ENCODE results near the gene LRCH1. TPM values are rescaled to one million over a fixed set of nuclear protein-coding genes. Genes with fewer than 3 reads are reported as not detected.
"Not testable (repeated sequence)": the region's sequence is repeated elsewhere in the genome, so short reads cannot be mapped to it uniquely, and the experiment has no call there.

LRCH1 gene
- total RNA-seq, 1 experiment from 2014 or later, result 8.7 TPM

GRCh38 chr13:46736541-46737310, 183.8 kb downstream of the LRCH1 start:
- DNase-seq (ENCODE audit: low read depth, low spot score), result no peak
- in situ Hi-C loops (cut with HindIII; ENCODE audit: low pct_unique_long_range_greater_than_20kb, low sequenced_read_pairs), result no loop called here

DNA sequence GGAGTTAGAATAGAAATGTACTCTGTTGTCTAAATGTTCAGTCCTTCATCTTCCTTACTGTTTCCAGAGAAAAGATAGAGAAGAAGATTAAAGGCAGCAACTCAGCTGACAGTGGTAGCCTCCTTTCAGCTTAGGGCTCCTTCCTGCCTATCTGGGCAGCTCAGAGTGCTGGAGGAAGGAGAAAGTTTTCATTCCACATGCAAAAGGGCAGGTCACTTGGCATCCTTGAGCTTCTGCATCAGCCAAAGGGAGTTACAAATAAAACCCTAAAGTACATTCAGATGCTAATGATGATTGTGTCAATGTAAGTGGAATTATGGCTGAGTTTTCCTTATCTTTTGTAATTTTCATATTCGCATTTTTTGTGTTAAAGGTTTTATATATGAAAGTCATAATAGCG, 185.1 kb downstream of the LRCH1 start:
- in situ Hi-C loops (cut with HindIII; ENCODE audit: low pct_unique_long_range_greater_than_20kb, low sequenced_read_pairs), result no loop called here
- DNase-seq (ENCODE audit: low read depth, low spot score), result no peak

- in situ Hi-C loops (cut with HindIII; ENCODE audit: low pct_unique_long_range_greater_than_20kb, low sequenced_read_pairs), result no loop called here
- DNase-seq (ENCODE audit: low read depth, low spot score), result no peak
Measured at GRCh38 chr13:46738766-46739165, 185.8 kb downstream of the LRCH1 start.

GRCh38 chr13:46739447-46740098, 186.6 kb downstream of the LRCH1 start:
- in situ Hi-C loops (cut with HindIII; ENCODE audit: low pct_unique_long_range_greater_than_20kb, low sequenced_read_pairs), result no loop called here

GRCh38 chr13:46743191-46743590, 190.2 kb downstream of the LRCH1 start:
- in situ Hi-C loops (cut with HindIII; ENCODE audit: low pct_unique_long_range_greater_than_20kb, low sequenced_read_pairs), result no loop called here
- DNase-seq (ENCODE audit: low read depth, low spot score), result no peak

More at GRCh38 chr13:46739447-46740098, 186.6 kb downstream of the LRCH1 start:
- DNase-seq (ENCODE audit: low read depth, low spot score), result no peak

GRCh38 chr13:46745062-46745461, 192.1 kb downstream of the LRCH1 start:
- in situ Hi-C loops (cut with HindIII; ENCODE audit: low pct_unique_long_range_greater_than_20kb, low sequenced_read_pairs), result no loop called here

GRCh38 chr13:46745706-46746105, 192.7 kb downstream of the LRCH1 start:
- in situ Hi-C loops (cut with HindIII; ENCODE audit: low pct_unique_long_range_greater_than_20kb, low sequenced_read_pairs), result no loop called here

More at GRCh38 chr13:46745062-46745461, 192.1 kb downstream of the LRCH1 start:
- no peak for DNase-seq (ENCODE audit: low read depth, low spot score)

GRCh38 chr13:46747031-46747820, 194.3 kb downstream of the LRCH1 start:
- in situ Hi-C loops (cut with HindIII; ENCODE audit: low pct_unique_long_range_greater_than_20kb, low sequenced_read_pairs), result no loop called here
- no peak for DNase-seq (ENCODE audit: low read depth, low spot score)

More at GRCh38 chr13:46745706-46746105, 192.7 kb downstream of the LRCH1 start:
- no peak for DNase-seq (ENCODE audit: low read depth, low spot score)

GRCh38 chr13:46748300-46748699, 195.3 kb downstream of the LRCH1 start:
- DNase-seq (ENCODE audit: low read depth, low spot score), result no peak

GRCh38 chr13:46749951-46750350, 197.0 kb downstream of the LRCH1 start:
- no peak for DNase-seq (ENCODE audit: low read depth, low spot score)
- in situ Hi-C loops (cut with HindIII; ENCODE audit: low pct_unique_long_range_greater_than_20kb, low sequenced_read_pairs), result no loop called here

More at GRCh38 chr13:46748300-46748699, 195.3 kb downstream of the LRCH1 start:
- in situ Hi-C loops (cut with HindIII; ENCODE audit: low pct_unique_long_range_greater_than_20kb, low sequenced_read_pairs), result no loop called here

- no peak for DNase-seq (ENCODE audit: low read depth, low spot score)
- in situ Hi-C loops (cut with HindIII; ENCODE audit: low pct_unique_long_range_greater_than_20kb, low sequenced_read_pairs), result no loop called here
Measured at GRCh38 chr13:46751811-46752635, 199.1 kb downstream of the LRCH1 start.

GRCh38 chr13:46753137-46753536, 200.2 kb downstream of the LRCH1 start:
- no peak for DNase-seq (ENCODE audit: low read depth, low spot score)
- in situ Hi-C loops (cut with HindIII; ENCODE audit: low pct_unique_long_range_greater_than_20kb, low sequenced_read_pairs), result no loop called here

DNA sequence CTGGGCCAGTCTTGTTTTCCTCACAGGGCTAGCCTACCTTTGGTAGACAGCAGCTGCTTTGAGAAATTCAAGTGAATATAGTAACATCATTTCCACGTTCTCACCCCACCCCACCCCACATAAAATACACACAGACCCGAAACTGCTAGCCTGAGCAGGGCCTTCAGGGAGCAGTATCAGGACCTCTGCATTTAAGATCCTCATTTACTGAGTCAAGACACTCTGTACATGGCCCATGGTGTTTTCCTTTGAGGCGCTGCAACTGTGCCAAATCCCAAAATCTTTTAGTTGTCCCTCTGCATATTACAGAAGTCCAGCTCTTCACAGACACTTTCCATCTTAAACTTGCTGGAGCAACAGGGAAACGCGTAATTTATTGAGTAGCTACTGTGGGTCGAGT, 200.9 kb downstream of the LRCH1 start:
- no peak for DNase-seq (ENCODE audit: low read depth, low spot score)
- in situ Hi-C loops (cut with HindIII; ENCODE audit: low pct_unique_long_range_greater_than_20kb, low sequenced_read_pairs), result no loop called here

DNA sequence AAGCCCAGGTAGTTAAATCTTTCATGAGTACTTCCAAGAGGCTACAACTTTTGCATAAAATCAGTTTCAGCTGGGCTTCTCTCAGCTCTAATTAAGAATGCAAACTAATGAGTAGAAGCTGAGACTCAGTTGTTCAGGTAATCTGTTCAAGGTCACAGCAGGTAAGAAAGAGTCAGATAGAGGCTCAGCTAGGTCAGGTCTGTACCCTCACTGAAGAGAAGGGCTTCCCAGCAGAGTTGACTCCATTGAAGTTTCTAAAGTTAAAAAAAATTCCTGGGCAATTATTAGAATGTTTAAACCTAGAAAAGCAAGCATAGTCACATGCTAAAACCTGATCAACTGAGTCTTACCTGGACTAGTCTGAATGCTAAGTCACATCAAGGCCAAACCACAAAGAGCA, 201.8 kb downstream of the LRCH1 start:
- no peak for DNase-seq (ENCODE audit: low read depth, low spot score)
- in situ Hi-C loops (cut with HindIII; ENCODE audit: low pct_unique_long_range_greater_than_20kb, low sequenced_read_pairs), result no loop called here

- DNase-seq (ENCODE audit: low read depth, low spot score); in situ Hi-C loops (cut with HindIII; ENCODE audit: low pct_unique_long_range_greater_than_20kb, low sequenced_read_pairs): not testable (repeated sequence)
Measured at GRCh38 chr13:46755508-46755907, 202.5 kb downstream of the LRCH1 start.

DNA sequence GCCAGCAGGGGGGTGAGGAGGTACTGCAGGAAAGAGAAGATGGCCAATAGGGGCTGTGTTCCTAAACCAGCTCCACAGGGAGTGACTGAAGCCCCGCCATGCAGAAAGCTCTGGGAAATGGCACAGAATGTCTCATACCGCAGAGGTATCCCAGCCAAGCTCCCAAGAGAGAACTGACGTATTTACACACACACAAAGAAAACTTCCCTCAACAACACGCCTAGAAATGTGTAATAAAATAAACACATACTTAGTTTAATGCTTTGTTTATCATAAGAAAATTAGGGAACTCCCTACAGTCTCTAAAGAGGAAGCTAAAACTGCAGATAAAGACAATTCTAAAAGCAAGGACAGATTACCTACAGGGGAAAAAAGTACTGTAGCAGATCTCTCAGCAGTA, 204.0 kb downstream of the LRCH1 start:
- no peak for DNase-seq (ENCODE audit: low read depth, low spot score)
- in situ Hi-C loops (cut with HindIII; ENCODE audit: low pct_unique_long_range_greater_than_20kb, low sequenced_read_pairs), result no loop called here

DNA sequence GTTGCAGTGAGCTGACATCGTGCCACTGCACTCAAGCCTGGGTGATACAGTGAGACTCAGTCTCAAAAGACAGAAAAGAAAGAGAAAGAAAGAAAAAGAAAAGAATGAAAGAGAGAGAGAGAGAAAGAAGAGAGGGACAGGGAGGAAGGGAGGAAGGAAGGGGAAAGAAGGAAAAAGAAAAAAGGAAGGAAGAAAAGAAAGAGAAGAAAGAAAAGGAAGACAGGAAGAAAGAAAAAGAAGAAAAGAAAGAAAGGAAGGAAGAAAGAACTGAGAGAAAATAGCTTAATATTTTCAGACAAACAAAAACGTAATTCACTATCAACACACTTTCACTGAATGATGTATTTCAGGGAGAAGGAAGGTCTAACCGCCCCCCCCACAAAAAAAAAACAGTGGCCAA, 204.7 kb downstream of the LRCH1 start:
- in situ Hi-C loops (cut with HindIII; ENCODE audit: low pct_unique_long_range_greater_than_20kb, low sequenced_read_pairs), result no loop called here
- DNase-seq (ENCODE audit: low read depth, low spot score), result no peak

Data from SK-MEL-5 (cell line).